Panc1 (cell line): ENCODE data around the gene MARK3. TPM values are rescaled to one million over a fixed set of nuclear protein-coding genes. Genes with fewer than 3 reads are reported as not detected.

Experiments used
- ATAC-seq: fragments of 200-7000 bp; cut with Tn5 transposase; 2 replicates; pipeline ENCODE4 v1.9.1; 2020; ENCODE audit warnings: mild to moderate bottlenecking, moderate library complexity
- BruUV-seq: library from RNA; stranded (reverse); fragments of 400-500 nt; replicated peaks from 2 replicates; lab custom pipeline; 2021; lab: Mats Ljungman, UMichigan
- CTCF ChIA-PET: fragments of 300-600 bp; sonication (Branson Sonifier 250); formaldehyde crosslinking; loops from one replicate; lab custom pipeline; 2022; ENCODE audit warnings: antibody characterized with exemption; lab: Charles Lee
- POLR2A ChIA-PET: fragments of 300-600 bp; sonication (Branson Sonifier 250); formaldehyde crosslinking; loops from one replicate; lab custom pipeline; 2022; ENCODE audit warnings: antibody characterized with exemption; lab: Charles Lee
- DNase-seq: peaks from one replicate; pipeline ENCODE4 v3.0.0-alpha.2; 2010; ENCODE audit warnings: low read depth, low spot score
- H3K27ac ChIP-seq: 2 replicates; pipeline ENCODE4 v1.5.1; 2011; ENCODE audit warnings: mild to moderate bottlenecking, low read length, inconsistent platforms
- H3K27me3 ChIP-seq: fragments of 200-500 bp; sonication (Bioruptor generic); 2 replicates; pipeline ENCODE4 v1.6.0; 2014; ENCODE audit warnings: low read length, inconsistent platforms; ENCODE audit not compliant: control insufficient read depth, insufficient read depth
- H3K36me3 ChIP-seq: fragments of 200-500 bp; sonication (Bioruptor generic); 2 replicates; pipeline ENCODE4 v1.5.1; 2014; ENCODE audit warnings: inconsistent platforms, mild to moderate bottlenecking, low read length, moderate library complexity; ENCODE audit not compliant: control insufficient read depth, insufficient read depth
- H3K4me1 ChIP-seq: 2 replicates; pipeline ENCODE4 v1.5.1; 2011; ENCODE audit warnings: inconsistent platforms, mild to moderate bottlenecking, low read length, moderate library complexity; ENCODE audit not compliant: control insufficient read depth, insufficient read depth
- H3K4me3 ChIP-seq, 2 experiments: 2 replicates each; pipeline ENCODE4 v1.5.1; 2011 to 2012; ENCODE audit warnings: low read depth in 2 of 2, low read length in 2 of 2, mild to moderate bottlenecking in 2 of 2, inconsistent platforms in 1 of 2, moderate library complexity in 1 of 2
- H3K9me3 ChIP-seq: fragments of 200-500 bp; sonication (Bioruptor generic); 2 replicates; pipeline ENCODE4 v1.5.1; 2014; ENCODE audit warnings: low read depth, mild to moderate bottlenecking, inconsistent platforms, low read length, moderate library complexity; ENCODE audit not compliant: control insufficient read depth, insufficient read depth
- POLR2AphosphoS5 ChIP-seq: IDR thresholded peaks from 2 replicates; pipeline ENCODE4 v1.6.1; 2012; ENCODE audit warnings: mild to moderate bottlenecking, low read depth, low read length, moderate library complexity
- SIN3A ChIP-seq: IDR thresholded peaks from 2 replicates; pipeline ENCODE4 v1.6.1; 2012; ENCODE audit warnings: low read depth, mild to moderate bottlenecking, low read length, moderate library complexity, borderline replicate concordance; ENCODE audit not compliant: insufficient read depth
- TCF7L2 ChIP-seq: IDR thresholded peaks from 2 replicates; pipeline ENCODE4 v1.6.1; 2011; ENCODE audit warnings: mild to moderate bottlenecking, low read depth, low read length, inconsistent platforms
- in situ Hi-C: cut with HindIII; loops from 2 replicates; pipeline ENCODE4 v1.10.0; 2016; ENCODE audit warnings: low sequenced_read_pairs, low pct_unique_long_range_greater_than_20kb
- intact Hi-C: fragments of 100-400 bp; cut with micrococcal nuclease; formaldehyde crosslinking; loops from one replicate; pipeline ENCODE4 v1.10.0; 2022; ENCODE audit not compliant: unreplicated experiment
- total RNA-seq: library from RNA; stranded (reverse); gene quantifications from one replicate; pipeline ENCODE4 v1.2.1, GENCODE V29; 2021; ENCODE audit not compliant: unreplicated experiment
- TF ChIP-seq, protein P1 (sequence below): fragments of 450-650 bp; IDR thresholded peaks from 2 replicates; pipeline ENCODE4 v1.5.1; 2017; ENCODE audit warnings: mild to moderate bottlenecking
- TF ChIP-seq, protein P2 (sequence below), 2 experiments: IDR thresholded peaks; 2 replicates each; pipeline ENCODE4 v1.6.1; 2011 to 2012; ENCODE audit warnings: low read depth in 2 of 2, control low read depth in 1 of 2, low read length in 1 of 2, mild to moderate bottlenecking in 1 of 2, moderate library complexity in 1 of 2; ENCODE audit not compliant: insufficient read depth in 1 of 2

The MARK3 gene
- total RNA-seq, 1 experiment from 2014 or later, result 56.1 TPM

GRCh38 chr14:103526247-103526913 is 141.2 kb downstream of the MARK3 start:
- no TSS peak for BruUV-seq
- no peaks in the 10 kb centered on the region for H3K27me3 ChIP-seq
- intact Hi-C loops (no loop called here), in situ Hi-C loops (no loop called here)
- peaks cover 39% of the 10 kb centered on the region for H3K4me1 ChIP-seq
- H3K27ac ChIP-seq, result no peak overlapping the region
- CTCF ChIA-PET, result no interaction called here
- no peaks in the 10 kb centered on the region for H3K9me3 ChIP-seq
- POLR2A ChIA-PET, result no interaction called here
- DNase-seq (no peak), ATAC-seq (no peak)
- TF ChIP-seq, protein P1, sequence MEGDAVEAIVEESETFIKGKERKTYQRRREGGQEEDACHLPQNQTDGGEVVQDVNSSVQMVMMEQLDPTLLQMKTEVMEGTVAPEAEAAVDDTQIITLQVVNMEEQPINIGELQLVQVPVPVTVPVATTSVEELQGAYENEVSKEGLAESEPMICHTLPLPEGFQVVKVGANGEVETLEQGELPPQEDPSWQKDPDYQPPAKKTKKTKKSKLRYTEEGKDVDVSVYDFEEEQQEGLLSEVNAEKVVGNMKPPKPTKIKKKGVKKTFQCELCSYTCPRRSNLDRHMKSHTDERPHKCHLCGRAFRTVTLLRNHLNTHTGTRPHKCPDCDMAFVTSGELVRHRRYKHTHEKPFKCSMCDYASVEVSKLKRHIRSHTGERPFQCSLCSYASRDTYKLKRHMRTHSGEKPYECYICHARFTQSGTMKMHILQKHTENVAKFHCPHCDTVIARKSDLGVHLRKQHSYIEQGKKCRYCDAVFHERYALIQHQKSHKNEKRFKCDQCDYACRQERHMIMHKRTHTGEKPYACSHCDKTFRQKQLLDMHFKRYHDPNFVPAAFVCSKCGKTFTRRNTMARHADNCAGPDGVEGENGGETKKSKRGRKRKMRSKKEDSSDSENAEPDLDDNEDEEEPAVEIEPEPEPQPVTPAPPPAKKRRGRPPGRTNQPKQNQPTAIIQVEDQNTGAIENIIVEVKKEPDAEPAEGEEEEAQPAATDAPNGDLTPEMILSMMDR, result no peak
- TF ChIP-seq SIN3A, result no peak
- no peak for TF ChIP-seq POLR2AphosphoS5
- TF ChIP-seq TCF7L2, result no peak
- TF ChIP-seq, protein P2, sequence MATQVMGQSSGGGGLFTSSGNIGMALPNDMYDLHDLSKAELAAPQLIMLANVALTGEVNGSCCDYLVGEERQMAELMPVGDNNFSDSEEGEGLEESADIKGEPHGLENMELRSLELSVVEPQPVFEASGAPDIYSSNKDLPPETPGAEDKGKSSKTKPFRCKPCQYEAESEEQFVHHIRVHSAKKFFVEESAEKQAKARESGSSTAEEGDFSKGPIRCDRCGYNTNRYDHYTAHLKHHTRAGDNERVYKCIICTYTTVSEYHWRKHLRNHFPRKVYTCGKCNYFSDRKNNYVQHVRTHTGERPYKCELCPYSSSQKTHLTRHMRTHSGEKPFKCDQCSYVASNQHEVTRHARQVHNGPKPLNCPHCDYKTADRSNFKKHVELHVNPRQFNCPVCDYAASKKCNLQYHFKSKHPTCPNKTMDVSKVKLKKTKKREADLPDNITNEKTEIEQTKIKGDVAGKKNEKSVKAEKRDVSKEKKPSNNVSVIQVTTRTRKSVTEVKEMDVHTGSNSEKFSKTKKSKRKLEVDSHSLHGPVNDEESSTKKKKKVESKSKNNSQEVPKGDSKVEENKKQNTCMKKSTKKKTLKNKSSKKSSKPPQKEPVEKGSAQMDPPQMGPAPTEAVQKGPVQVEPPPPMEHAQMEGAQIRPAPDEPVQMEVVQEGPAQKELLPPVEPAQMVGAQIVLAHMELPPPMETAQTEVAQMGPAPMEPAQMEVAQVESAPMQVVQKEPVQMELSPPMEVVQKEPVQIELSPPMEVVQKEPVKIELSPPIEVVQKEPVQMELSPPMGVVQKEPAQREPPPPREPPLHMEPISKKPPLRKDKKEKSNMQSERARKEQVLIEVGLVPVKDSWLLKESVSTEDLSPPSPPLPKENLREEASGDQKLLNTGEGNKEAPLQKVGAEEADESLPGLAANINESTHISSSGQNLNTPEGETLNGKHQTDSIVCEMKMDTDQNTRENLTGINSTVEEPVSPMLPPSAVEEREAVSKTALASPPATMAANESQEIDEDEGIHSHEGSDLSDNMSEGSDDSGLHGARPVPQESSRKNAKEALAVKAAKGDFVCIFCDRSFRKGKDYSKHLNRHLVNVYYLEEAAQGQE (IDR thresholded peaks at IDR 0.05; ENCODE audit: insufficient read depth in 1 of 2, low read depth in 2 of 2, low read length in 1 of 2), result no peak
- no peak overlapping the region for H3K4me3 ChIP-seq
- peaks cover 4% of the 10 kb centered on the region; the same call in 1 of the 2 replicates for H3K36me3 ChIP-seq

- no peak for DNase-seq
- Histone ChIP-seq H3K27ac (peak overlapping the region; percentile 89; the same call in 1 of the 2 replicates), H3K36me3 (peaks cover 4% of the 10 kb centered on the region; the same call in 1 of the 2 replicates), H3K9me3 (no peaks in the 10 kb centered on the region), H3K4me3 (no peak overlapping the region), H3K4me1 (peaks cover 39% of the 10 kb centered on the region), H3K27me3 (no peaks in the 10 kb centered on the region)
- intact Hi-C loops, result no loop called here
- no TSS peak for BruUV-seq
- in situ Hi-C loops, result no loop called here
- CTCF ChIA-PET, result no interaction called here
- POLR2A ChIA-PET, result no interaction called here
- TF ChIP-seq, protein P2 (IDR thresholded peaks at IDR 0.05; ENCODE audit: insufficient read depth in 1 of 2, low read depth in 2 of 2, low read length in 1 of 2), result no peak
- TF ChIP-seq SIN3A (no peak), POLR2AphosphoS5 (no peak), TCF7L2 (no peak)
- TF ChIP-seq, protein P1, result no peak
- no peak for ATAC-seq
These were observed 141.7 kb downstream of the MARK3 start for GRCh38 chr14:103526914-103527248.
